OCI-LY1 (cell line): ENCODE data around the gene FAM131A.

ENCODE experiments used
- H2AFZ ChIP-seq: fragments of 200-600 bp; sonication (generic), shearing (Covaris generic); 2 replicates; pipeline ENCODE4 v1.6.0; 2014; ENCODE audit warnings: antibody characterized with exemption, mild to moderate bottlenecking, low read length
- H3F3A ChIP-seq: fragments of 200-600 bp; sonication (generic), shearing (Covaris generic); 2 replicates; pipeline ENCODE4 v1.6.0; 2014; ENCODE audit warnings: mild to moderate bottlenecking, antibody characterized with exemption, low read length, moderate library complexity; ENCODE audit not compliant: insufficient read depth
- H3K27ac ChIP-seq: fragments of 200-600 bp; sonication (generic); 2 replicates; pipeline ENCODE4 v1.5.1; 2014; ENCODE audit warnings: low read length, mixed run types, mild to moderate bottlenecking, low read depth; ENCODE audit not compliant: poor library complexity, severe bottlenecking
- H3K27me3 ChIP-seq: fragments of 200-600 bp; sonication (generic); 2 replicates; pipeline ENCODE4 v1.6.0; 2014; ENCODE audit warnings: antibody characterized with exemption, mild to moderate bottlenecking, low read length, moderate library complexity; ENCODE audit not compliant: insufficient read depth
- H3K36me3 ChIP-seq: fragments of 200-600 bp; sonication (generic); 2 replicates; pipeline ENCODE4 v1.6.1; 2014; ENCODE audit warnings: mild to moderate bottlenecking, antibody characterized with exemption, low read length, moderate library complexity, mixed read lengths; ENCODE audit not compliant: insufficient read depth
- H3K4me1 ChIP-seq: fragments of 200-600 bp; sonication (generic); 2 replicates; pipeline ENCODE4 v1.5.1; 2014; ENCODE audit warnings: mild to moderate bottlenecking, low read length, moderate library complexity; ENCODE audit not compliant: insufficient read depth, severe bottlenecking
- H3K4me2 ChIP-seq: fragments of 200-600 bp; sonication (generic), shearing (Covaris generic); 2 replicates; pipeline ENCODE4 v1.6.1; 2014; ENCODE audit warnings: low read length
- H3K4me3 ChIP-seq: fragments of 200-600 bp; sonication (generic); 2 replicates; pipeline ENCODE4 v1.5.1; 2014; ENCODE audit warnings: low read length, low read depth, mild to moderate bottlenecking, mixed read lengths; ENCODE audit not compliant: poor library complexity, severe bottlenecking
- H3K79me2 ChIP-seq: fragments of 200-600 bp; shearing (Covaris generic); 2 replicates; pipeline ENCODE4 v1.6.1; 2016; ENCODE audit warnings: mixed run types, low read length, mixed read lengths; ENCODE audit not compliant: insufficient read depth
- H3K9ac ChIP-seq: fragments of 200-600 bp; sonication (generic), shearing (Covaris generic); 2 replicates; pipeline ENCODE4 v1.6.1; 2014; ENCODE audit warnings: mild to moderate bottlenecking, low read length, mixed read lengths
- H3K9me2 ChIP-seq: fragments of 200-600 bp; sonication (generic), shearing (Covaris generic); 2 replicates; pipeline ENCODE4 v1.6.1; 2014; ENCODE audit warnings: low read depth, mild to moderate bottlenecking, low read length, mixed read lengths
- H3K9me3 ChIP-seq: fragments of 200-600 bp; shearing (Covaris generic); 2 replicates; pipeline ENCODE4 v1.6.1; 2014; ENCODE audit warnings: low read length, mixed read lengths
- H4K20me1 ChIP-seq: fragments of 200-600 bp; sonication (generic), shearing (Covaris generic); 2 replicates; pipeline ENCODE4 v1.6.0; 2016; ENCODE audit warnings: mild to moderate bottlenecking, low read length; ENCODE audit not compliant: insufficient read depth
- CTCF ChIP-seq: fragments of 200-600 bp; sonication (generic), shearing (Covaris generic); IDR thresholded peaks from 2 replicates; pipeline ENCODE4 v1.5.1; 2017; ENCODE audit warnings: mild to moderate bottlenecking, antibody characterized with exemption, low read length, moderate library complexity, mixed read lengths
- EZH2 ChIP-seq: fragments of 200-600 bp; sonication (generic), shearing (Covaris generic); IDR thresholded peaks from 2 replicates; pipeline ENCODE4 v1.8.0; 2017; ENCODE audit warnings: borderline replicate concordance, mixed run types, mild to moderate bottlenecking, antibody characterized with exemption, low read length, moderate library complexity, mixed read lengths

FAM131A gene

GRCh38 chr3:184389384-184389783, 52.0 kb downstream of the FAM131A start:
- H3K4me3 ChIP-seq: no peak overlapping the region
- no peaks in the 10 kb centered on the region for H3K9me3 ChIP-seq
- H3K9me2 ChIP-seq: no peaks in the 10 kb centered on the region
- H3K9ac ChIP-seq: no peak overlapping the region
- no peaks in the 10 kb centered on the region for H3K79me2 ChIP-seq
- H4K20me1 ChIP-seq: no peaks in the 10 kb centered on the region
- no peaks in the 10 kb centered on the region for H3F3A ChIP-seq
- H3K4me1 ChIP-seq: no peaks in the 10 kb centered on the region
- H3K4me2 ChIP-seq: no peak overlapping the region
- H3K36me3 ChIP-seq: no peaks in the 10 kb centered on the region
- H2AFZ ChIP-seq: no peak overlapping the region
- no peak overlapping the region for H3K27ac ChIP-seq
- 0 out of 2 replicates have a peak, but pooled peaks cover 8% of the 10 kb centered on the region for H3K27me3 ChIP-seq
- TF ChIP-seq CTCF: no peak

GRCh38 chr3:184389935-184390528, 52.6 kb downstream of the FAM131A start:
- Histone ChIP-seq H3K27me3 (0 out of 2 replicates have a peak, but pooled peaks cover 8% of the 10 kb centered on the region), H3K4me1 (no peaks in the 10 kb centered on the region), H3K4me2 (no peak overlapping the region), H3K4me3 (no peak overlapping the region), H3K36me3 (no peaks in the 10 kb centered on the region), H3K9me3 (no peaks in the 10 kb centered on the region), H3K9me2 (no peaks in the 10 kb centered on the region), H3K27ac (no peak overlapping the region), H2AFZ (no peak overlapping the region), H4K20me1 (no peaks in the 10 kb centered on the region), H3K9ac (no peak overlapping the region), H3K79me2 (no peaks in the 10 kb centered on the region), H3F3A (no peaks in the 10 kb centered on the region)
- TF ChIP-seq CTCF: no peak
- no peak for TF ChIP-seq EZH2

- Histone ChIP-seq H3K27ac (no peak overlapping the region), H2AFZ (no peak overlapping the region), H3K27me3 (0 out of 2 replicates have a peak, but pooled peaks cover 8% of the 10 kb centered on the region), H3K36me3 (no peaks in the 10 kb centered on the region), H3K9ac (no peak overlapping the region), H3K4me1 (no peaks in the 10 kb centered on the region), H3F3A (no peaks in the 10 kb centered on the region), H4K20me1 (no peaks in the 10 kb centered on the region), H3K4me3 (no peak overlapping the region), H3K9me2 (no peaks in the 10 kb centered on the region), H3K79me2 (no peaks in the 10 kb centered on the region), H3K9me3 (no peaks in the 10 kb centered on the region), H3K4me2 (no peak overlapping the region)
- no peak for TF ChIP-seq EZH2
- no peak for TF ChIP-seq CTCF
These were observed 53.9 kb downstream of the FAM131A start for GRCh38 chr3:184391266-184391665.
